Stimulated activated CD8-positive, alpha-beta memory T cell treated with anti-CD3 and anti-CD28 coated beads, Interleukin-7, amount 100 ng/mL, for 24 hours (primary cell): ENCODE results near the gene PRF1.
"Not testable (repeated sequence)": the region's sequence is repeated elsewhere in the genome, so short reads cannot be mapped to it uniquely, and the experiment has no call there.

ENCODE experiments used
- DNase-seq: peaks from one replicate; pipeline ENCODE4 v3.0.0-alpha.2; 2020; ENCODE audit warnings: low read depth

Gene PRF1

DNA sequence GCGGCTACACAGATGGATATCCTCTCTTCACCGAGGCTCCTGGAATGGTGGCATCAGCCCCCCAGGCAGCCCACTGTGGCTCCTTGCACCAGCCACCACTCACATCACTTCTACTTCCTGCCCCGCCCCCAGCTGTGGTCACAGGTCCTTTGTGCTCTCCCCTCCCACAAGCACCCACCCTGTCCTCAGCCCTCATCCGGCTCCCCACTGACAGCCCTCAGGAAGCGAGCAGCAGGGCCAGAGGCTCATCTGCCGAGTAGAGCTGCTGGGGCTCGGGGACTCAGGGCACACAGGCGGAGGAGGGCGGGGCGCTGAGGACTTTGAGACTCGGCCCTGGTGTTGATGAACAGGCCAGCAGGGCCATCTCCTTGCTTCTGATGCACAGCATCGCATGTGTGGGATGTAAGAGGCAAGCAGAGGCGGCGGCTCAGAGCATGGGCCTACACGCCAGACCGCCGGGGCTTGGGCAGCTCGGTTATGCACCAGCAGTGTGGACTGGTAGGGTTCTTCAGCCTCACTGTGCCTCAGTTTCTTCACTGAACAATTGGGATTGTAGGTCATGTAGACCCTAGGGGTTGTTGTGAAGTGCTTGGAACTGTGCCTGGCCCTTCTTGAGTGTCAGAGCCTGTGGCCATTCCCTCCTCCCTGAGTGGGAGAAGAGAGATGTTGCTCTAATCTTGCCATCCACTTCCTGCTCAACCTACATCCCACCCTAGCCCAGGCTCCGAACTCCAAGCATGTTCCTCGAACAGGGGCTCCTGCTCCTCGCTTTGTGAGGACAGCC lies at the start of gene PRF1:
TSS of gene PRF1 (minus strand) at position 77 of the 784 bp plus-strand sequence. CDS start 1,839 bp downstream, outside the sequence.
- peak; percentile 67 for DNase-seq

DNA sequence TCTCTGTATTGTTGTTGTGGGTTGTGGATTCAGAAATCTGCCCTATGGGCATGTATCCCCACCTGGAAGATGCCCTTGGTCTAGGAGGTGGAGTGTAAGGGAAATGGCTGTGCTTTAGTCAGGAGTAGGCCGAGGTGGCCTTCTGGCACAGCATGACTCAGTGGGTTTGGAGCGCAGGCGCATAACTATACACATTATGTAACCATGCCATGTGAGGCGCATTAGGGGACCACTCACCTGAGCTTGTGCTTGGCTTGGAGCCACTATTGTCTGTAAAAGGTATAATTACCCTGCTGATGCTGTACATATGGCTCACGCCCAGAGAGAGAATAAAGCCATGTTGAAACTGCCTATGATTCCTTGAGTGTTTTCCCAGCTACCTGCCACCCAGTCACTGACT lies 49.1 kb upstream of the PRF1 start:
- no peak for DNase-seq

DNA sequence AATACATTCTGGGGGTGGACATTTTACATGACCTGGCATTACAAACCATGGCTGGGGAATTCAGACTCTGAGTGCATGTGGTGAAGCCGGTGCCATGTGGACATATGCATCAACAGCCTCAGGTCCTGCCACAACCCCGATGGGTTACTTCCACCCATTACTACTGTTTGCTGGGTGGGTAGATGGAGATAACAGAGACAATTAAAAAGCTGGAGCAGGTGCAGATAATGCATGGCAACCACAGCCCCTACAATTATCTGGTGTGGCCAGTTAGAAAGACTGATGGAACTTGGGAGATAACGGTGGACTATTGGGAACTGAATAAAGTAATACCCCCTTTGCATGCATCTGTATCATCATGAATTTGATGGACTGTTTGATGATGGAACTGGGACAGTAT lies 48.2 kb upstream of the PRF1 start:
- no peak for DNase-seq

DNA sequence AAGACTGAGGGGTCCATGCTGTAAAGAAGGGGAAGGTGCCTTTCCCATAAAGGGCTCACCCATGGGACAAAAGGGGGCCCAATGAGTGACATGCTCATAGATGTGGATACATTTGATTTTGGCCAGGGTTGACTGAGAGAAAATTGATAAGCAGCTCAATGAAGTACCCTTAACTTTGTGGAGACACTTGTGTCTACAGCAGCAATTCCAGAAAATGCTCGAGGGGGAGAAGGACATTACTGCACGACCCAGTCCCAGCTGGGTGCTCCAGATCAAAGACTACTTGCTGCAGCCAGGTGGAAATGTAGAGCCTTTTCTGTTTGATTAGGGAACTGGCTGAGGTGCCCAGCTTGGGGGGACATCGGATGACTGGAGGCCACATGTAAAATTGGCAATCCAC lies 47.6 kb upstream of the PRF1 start:
- no peak for DNase-seq

DNA sequence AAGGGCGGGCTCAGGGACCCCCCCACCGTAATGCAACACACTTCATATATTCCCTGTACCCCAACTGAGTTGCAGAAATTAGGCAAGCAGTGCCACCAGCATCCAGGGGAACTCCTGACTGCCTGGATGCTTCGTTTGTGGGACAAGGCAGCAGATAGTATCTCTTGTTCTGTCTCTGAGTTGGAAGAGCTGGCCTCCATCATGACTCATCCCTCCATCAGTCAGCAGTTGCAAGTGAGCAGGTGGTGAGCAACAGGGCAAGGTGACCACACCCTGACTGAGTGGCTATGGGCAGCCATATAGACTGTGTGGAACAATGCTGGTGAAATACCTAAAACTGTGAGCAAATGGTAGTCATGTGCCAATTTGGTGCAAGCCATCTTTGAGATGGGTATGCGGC lies 47.0 kb upstream of the PRF1 start:
- DNase-seq = no peak

DNA sequence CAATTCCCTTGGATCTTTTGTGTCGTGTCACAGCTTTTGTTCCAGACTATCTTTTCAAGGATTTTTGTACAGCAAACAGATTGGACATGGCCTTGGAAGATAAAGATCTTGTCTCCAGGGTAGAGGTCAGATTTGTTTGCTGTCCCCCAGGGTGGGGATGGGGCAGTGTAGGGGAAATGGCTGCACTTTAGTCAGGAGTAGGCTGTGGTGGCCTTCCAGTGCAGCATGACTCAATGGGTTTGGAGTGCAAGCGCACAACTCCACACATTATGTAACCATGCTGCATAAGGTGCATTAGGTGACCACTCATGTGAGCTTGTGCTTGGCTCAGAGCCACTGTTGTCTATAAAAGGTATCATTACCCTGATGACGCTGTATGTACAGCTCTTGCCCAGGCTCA lies 45.9 kb upstream of the PRF1 start:
- no peak for DNase-seq

DNA sequence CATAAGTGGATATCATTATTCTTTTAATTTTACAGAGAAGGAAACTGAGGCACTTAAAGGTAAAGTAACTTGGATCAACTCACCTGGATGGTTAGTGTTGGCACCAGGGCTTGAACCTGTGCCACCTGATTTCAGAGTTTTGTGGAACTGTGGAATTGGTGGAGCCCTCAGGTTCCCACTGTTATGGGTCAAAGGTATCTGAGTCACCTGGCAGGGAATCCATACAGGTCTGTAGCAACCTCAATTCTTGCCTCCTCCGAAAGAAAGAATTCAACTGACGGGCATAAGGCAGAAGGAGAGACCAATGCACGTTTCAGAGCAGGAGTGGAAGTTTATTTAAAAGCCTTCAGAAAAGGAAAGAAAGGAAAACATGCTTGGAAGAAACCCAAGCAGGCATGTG lies 44.5 kb upstream of the PRF1 start:
- DNase-seq = no peak

DNA sequence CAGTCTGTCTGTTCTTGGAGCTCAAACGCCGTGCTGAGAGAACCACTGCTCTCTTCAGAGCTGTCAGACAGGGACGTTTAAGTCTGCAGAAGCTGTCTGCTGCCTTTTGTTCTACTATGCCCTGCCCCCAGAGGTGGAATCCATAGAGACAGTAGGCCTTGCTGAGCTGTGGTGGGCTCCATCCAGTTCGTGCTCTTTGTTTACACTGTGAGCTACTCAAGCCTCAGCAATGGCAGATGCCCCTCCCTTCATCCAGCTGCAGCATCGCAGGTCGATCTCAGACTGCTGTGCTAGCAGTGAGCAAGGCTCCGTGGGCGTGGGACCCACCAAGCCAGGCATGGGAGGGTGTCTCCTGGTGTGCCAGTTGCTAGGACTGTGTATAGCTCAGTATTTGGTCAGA lies 42.4 kb upstream of the PRF1 start:
- DNase-seq = not testable (repeated sequence)

DNA sequence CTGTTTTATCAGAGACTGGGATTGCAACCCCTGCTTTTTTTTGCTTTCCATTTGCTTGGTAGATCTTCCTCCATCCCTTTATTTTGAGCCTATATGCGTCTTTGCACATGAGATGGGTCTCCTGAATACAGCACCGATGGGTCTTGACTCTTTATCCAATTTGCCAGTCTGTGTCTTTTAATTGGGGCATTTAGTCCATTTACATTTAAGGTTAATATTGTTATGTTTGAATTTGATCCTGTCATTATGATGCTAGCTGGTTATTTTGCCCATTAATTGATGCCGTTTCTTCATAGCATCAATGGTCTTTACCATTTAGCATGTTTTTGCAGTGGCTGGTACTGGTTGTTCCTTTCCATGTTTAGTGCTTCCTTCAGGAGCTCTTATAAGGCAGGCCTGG lies 40.7 kb upstream of the PRF1 start:
- DNase-seq = not testable (repeated sequence)

DNA sequence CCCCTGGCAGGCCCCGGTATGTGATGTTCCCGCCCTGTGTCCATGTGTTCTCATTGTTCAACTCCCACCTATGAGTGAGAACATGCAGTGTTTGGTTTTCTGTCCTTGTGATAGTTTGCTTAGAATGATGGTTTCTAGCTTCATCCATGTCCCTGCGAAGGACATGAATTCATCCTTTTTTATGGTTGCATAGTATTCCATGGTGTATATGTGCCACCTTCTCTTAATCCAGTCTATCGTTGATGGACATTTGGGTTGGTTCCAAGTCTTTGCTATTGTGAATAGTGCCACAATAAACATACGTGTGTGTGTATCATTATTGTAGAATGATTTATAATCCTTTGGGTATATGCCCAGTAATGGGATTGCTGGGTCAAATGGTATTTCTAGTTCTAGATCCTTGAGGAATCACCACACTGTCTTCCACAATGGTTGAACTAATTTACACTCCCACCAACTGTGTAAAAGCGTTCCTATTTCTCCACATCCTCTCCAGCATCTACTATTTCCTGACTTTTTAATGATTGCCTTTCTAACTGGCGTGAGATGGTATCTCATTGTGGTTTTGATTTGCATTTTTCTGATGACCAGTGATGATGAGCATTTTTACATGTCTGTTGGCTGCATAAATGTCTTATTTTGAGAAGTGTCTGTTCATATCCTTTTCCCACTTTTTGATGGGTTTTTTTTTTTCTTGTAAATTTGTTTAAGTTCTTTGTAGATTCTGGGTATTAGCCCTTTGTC lies 37.3 kb upstream of the PRF1 start:
- DNase-seq = not testable (repeated sequence)

DNA sequence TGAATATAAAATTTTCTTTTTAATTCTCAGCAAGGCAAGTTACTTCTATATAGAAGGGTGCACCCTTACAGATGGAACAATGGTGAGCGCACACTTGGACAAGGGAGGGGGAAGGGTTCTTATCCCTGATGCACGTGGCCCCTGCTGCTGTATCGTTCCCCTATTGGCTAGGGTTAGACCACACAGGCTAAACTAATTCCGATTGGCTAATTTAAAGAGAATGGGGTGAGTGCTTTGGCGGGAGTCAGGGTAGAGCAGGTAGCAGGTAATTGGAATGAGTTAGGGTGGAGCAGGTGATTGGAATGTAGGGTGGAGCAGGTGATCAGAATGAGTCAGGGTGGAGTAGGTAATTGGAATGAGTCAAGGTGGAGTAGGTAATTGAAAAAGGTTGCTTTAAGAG lies 32.0 kb upstream of the PRF1 start:
- DNase-seq = not testable (repeated sequence)

DNA sequence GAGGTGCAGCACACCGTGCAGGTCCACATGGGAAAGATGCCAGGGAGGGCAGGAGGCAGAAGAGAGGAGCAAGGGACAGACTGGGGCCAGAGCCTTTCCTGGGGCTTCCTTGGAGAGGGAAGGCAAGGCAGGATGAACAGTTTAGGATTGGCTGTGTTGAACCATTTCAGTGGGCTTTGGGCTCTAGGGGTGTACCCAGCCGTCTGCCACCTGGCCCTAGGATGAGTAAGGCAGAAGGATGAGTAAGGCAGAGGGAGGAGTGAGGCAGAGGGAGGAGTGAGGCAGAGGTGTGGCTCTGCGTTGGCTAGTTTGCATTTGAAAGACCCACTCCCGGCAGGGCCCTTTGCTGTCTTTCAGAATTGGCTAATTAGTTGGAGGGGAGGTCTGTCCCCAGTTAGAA lies 31.5 kb upstream of the PRF1 start:
- DNase-seq = no peak

DNA sequence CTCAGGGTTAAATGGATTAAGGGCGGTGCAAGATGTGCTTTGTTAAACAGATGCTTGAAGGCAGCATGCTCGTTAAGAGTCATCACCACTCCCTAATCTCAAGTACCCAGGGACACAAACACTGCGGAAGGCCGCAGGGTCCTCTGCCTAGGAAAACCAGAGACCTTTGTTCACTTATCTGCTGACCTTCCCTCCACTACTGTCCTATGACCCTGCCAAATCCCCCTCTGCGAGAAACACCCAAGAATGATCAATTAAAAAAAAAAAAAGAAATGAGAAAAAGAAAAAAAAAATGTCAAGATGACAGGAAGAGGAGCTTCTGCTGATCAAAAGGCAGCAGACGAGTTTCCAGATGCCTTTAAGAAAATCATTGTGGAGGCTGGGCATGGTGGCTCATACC lies 29.2 kb upstream of the PRF1 start:
- DNase-seq = not testable (repeated sequence)

DNA sequence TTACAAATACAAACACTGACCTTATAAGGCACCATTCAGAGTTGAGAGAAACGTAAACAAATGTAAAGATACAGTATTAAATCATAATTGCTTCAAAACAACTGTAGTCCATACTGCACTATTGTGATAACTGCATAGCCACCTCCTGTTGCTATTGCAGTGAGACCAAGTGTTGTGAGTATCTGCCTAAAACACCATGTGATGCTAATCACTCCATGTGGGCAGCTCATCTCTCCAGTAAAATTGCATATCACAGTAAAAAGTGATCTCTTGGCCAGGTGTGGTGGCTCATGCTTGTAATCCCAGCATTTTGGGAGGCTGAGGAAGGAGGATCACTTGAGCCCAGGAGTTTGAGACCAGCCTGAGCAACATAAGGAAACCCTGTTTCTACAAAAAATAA lies 26.8 kb upstream of the PRF1 start:
- DNase-seq = no peak

DNA sequence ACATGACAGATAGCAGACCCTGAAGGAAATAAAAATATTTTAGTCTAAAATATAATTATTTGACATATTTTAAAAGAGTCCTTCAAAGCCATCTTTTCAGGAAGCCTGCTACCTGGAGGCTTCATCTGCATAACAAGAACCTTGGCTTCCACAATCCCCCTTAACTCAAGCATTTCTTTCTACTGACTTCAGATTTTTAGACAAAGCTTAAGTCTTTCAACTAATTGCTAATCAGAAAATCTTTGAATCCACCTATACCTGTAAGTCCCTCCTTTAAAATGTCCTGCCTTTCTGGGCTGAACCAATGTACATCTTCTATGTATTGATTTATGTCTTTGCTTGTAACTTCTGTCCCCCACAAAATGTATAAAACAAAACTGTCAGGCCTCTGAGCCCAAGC lies 23.5 kb upstream of the PRF1 start:
- no peak for DNase-seq

DNA sequence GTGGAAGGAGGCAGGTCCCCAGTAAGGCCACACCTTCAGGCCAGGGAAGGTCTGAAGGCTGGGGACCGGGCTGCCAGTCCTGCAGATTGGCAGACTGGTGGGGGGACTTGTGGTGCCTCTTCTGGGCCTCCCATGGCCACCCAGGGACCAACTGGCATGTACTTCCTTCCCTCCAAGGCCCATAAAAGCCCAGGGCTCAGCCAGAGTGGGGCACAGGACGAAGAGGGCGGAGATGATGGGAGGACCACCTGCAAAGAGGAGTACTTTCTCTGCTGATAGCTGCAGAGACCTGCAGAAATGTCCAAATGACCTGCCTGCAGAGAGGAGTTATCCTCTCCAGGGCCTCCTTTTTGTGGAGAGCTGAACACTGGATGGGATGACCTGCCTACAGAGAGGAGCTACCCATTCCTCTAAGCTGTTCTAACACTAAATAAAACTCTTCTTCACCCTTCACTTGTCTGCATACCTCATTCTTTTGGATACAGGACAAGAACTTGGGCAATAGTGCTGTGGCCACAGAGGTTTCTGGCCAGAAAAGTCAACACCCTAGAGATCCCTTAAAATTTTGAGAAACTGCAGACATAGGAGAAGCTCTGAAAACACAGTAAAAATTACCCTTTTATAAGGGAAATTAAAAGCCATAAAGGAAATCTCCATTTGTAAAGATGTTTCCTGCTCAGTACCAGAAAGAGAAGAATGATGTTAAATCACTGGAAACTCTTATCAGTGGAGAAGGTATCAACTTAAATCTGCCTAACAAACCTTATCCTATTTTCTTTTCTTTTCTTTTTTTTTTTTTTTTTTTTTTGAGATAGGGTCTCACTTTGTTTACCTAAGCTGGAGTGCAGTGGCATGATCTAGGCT lies 20.7 kb upstream of the PRF1 start:
- no peak for DNase-seq

DNA sequence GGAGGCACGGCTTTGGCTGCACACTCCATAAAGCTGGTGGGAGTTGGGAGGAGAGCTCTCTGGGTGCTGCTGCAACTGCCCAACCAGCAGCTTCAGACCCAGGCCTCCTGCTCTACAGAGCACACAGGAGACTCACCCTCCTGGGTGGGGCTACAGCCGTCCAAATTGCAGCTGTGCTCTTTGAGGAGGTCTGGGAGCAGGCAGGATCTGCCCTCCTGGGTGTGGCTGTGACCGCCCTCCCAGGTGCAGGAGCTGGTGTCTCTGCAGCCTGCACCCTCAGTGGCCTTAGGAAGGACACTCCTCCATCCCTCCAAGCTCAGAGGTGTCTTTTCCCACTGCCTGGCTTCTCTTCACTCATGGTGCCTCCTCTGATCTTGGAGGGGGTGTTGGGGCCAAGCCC lies 20.0 kb upstream of the PRF1 start:
- DNase-seq = no peak

DNA sequence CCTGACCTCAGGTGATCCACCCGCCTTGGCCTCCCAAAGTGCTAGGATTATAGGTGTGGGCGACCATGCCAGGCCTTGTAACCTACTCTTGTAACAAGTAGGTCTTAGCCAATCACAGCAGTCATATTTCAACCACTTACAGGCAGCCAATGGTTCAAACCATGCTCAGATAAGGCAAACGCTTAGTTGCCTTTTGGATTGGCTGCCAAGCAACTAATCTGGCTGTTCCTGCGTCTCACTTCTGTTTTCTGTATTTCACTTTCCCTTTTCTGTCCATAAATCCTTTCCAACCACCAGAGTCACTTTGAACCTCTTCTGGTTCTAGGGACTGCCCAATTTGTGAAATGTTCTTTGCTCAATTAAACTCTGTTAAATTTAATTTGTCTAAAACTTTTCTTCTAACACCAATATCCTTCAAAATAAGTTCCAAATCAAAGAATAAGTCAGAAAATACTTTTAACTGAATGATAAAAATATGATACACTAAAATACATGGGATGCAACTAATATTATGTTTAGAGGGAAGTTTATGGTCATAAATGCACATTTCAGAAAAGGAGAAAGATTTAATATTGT lies 19.1 kb upstream of the PRF1 start:
- no peak for DNase-seq

DNA sequence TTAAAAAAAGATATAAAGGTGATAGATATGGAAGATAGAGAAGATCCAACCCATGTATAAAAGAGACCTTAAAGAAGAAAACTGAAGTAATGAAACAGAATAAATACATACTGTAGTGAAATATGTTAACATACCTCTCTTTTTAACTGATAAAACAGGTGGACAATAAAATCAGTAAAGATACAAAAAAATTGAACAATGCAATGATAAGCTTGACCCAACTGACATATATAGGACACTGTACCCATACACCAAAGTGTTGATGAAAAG lies 17.4 kb upstream of the PRF1 start:
- no peak for DNase-seq

DNA sequence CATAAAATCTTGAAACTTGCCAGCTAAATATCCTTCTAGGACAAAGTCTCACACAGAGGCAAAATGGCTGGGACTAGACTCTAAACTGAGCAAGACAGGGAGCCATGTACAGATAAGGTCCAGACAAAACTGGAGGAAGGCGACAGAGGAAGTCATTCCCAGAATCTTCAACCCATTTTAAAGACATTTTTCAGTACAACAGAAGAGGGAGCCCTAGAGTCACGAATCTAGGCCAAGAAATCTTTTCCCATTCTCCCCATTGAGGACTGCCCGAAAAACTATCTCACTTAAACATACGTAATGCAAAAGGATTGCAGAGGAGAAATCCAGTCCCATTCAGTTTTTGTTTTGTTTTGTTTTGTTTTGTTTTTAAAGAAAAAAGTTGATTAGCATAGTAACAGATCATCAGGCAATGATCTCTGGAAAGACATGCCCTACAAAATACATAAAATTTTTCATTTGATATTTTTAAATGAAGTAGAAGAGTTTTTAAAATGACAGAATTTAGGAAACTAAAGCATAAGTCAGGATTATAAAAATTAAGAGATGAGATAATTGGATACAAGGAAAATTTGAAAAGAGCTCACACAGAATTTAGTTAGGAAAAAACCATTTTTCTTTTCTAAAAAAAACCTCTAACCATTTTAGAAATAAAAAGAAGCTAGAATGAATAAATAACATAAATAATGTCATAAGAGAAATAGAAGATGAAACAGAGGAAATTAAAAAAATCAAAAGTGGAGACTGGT lies 16.9 kb upstream of the PRF1 start:
- DNase-seq = no peak

DNA sequence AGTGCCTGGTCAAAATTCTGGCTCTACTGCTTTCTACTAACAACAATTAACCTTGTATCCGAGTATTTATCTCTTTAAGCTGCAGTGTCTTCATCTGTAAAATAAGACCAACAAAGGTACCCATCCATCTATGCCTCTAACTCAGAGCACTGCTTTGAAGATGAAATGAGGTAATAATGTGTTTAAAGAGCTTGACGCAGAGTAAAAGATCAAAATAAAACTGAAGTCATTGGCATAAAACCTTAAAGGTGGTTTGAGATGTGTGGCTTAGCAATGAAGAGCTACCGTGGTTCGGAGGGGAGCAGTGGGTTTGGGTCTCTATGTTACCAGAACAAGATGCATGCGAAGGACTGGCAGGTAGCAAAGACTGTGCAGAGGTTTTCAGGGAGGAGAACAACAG lies 16.1 kb upstream of the PRF1 start:
- no peak for DNase-seq
